Measurements from ENCODE around the gene PPIG. TPM values are rescaled to one million over a fixed set of nuclear protein-coding genes. Genes with fewer than 3 reads are reported as not detected.
"Not testable (repeated sequence)": the region's sequence is repeated elsewhere in the genome, so short reads cannot be mapped to it uniquely, and the experiment has no call there.

PPIG gene
- total and polyA plus RNA-seq, 8 donors, result 22.0 to 98.8 (median 27.9) TPM

DNA sequence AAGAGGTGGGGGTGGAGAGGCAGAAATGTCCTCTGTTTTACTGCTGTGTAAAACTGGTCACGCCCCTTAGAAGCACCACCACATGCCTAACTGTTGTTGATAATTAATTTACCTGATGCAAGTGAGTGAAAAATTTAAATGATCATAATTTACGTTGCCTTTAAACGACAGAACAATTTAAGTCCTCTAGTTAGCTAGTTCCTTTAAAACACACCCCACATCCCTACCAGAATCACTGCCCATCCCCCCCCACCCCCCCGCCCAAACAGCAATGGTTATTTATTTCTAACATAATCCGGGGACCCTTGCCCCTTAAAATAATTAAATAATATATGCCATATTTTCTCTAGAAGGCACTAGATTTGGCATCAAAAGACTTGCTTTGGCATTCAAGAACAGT is 633 bp upstream of the PPIG start:
- intact Hi-C loops (cut with DNase I; ENCODE audit: low total_unique reads), result no loop called here
- TF ChIP-seq EP300 (IDR thresholded peaks at IDR 0.05) (no peak), CTCF (IDR thresholded peaks at IDR 0.05) (no peak), POLR2AphosphoS5 (IDR thresholded peaks at IDR 0.05) (no peak), POLR2A (IDR thresholded peaks at IDR 0.05) (no peak)
- no peaks in the 10 kb centered on the region for H3K27me3 ChIP-seq
- DNase-seq, result peak in 1 of 2 donors; percentile 2
- peak overlapping the region in 1 of 4 donors; percentile 84 for H3K4me3 ChIP-seq
- no peaks in the 10 kb centered on the region for H3K36me3 ChIP-seq
- peaks cover 0 to 5% (median 0%) of the 10 kb centered on the region in 4 donors for H3K9me3 ChIP-seq
- H3K4me1 ChIP-seq, result peaks cover 20 to 32% (median 24%) of the 10 kb centered on the region in 4 donors
- peak overlapping the region in 4 of 5 donors; percentile 98 to 100 (median 99) for H3K27ac ChIP-seq
- WGBS, 5 donors, result 92 to 97% (median 95%) methylated on average over 5 of the region's 5 CpGs

GRCh38 chr2:169585673-169586072 is 1.5 kb downstream of the PPIG start:
- H3K36me3 ChIP-seq, result no peaks in the 10 kb centered on the region
- WGBS, 5 donors, result 9 to 15% (median 12%) methylated on average over 7 of the region's 7 CpGs
- intact Hi-C loops (cut with DNase I; ENCODE audit: low total_unique reads), result no loop called here

DNA sequence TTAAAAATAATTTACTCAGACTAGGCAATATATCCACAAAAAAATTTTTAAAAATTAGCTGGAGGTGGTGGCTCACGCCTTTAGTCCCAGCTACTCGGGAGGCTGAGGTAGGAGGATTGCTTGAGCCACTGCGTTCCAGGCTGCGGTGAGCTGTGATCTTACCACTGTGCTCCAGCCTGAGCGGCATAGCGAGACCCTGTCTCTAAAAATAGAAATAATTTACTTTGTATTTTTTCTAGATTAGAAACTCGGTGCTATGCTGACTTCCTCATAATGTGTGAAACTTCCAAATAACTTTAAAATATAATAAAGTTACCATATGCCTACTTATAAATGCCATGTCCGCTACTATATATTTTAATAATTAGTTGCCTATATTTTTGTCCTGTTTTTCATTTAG is 6.7 kb downstream of the PPIG start:
- TF ChIP-seq POLR2AphosphoS5 (IDR thresholded peaks at IDR 0.05), result no peak
- TF ChIP-seq EP300 (IDR thresholded peaks at IDR 0.05), result no peak
- TF ChIP-seq CTCF (IDR thresholded peaks at IDR 0.05), result no peak
- TF ChIP-seq POLR2A (IDR thresholded peaks at IDR 0.05), result no peak
- H3K4me3 ChIP-seq, result no peak overlapping the region
- no peak for DNase-seq
- 79 to 85% (median 80%) methylated on average over 8 of the region's 8 CpGs for WGBS, 5 donors
- no peaks in the 10 kb centered on the region for H3K9me3 ChIP-seq
- intact Hi-C loops (cut with DNase I; ENCODE audit: low total_unique reads), result no loop called here
- H3K27me3 ChIP-seq, result no peaks in the 10 kb centered on the region
- H3K4me1 ChIP-seq, result peaks cover 12 to 44% (median 30%) of the 10 kb centered on the region in 4 donors
- no peaks in the 10 kb centered on the region for H3K36me3 ChIP-seq
- no peak overlapping the region for H3K27ac ChIP-seq

More at GRCh38 chr2:169585673-169586072, 1.5 kb downstream of the PPIG start:
- no peak for TF ChIP-seq CTCF (IDR thresholded peaks at IDR 0.05)
- Histone ChIP-seq H3K27me3 (no peaks in the 10 kb centered on the region), H3K4me3 (peak overlapping the region; percentile 83 to 94 (median 88)), H3K9me3 (peaks cover 0 to 5% (median 0%) of the 10 kb centered on the region in 4 donors), H3K4me1 (peaks cover 20 to 46% (median 33%) of the 10 kb centered on the region in 4 donors), H3K27ac (peak overlapping the region in 4 of 5 donors; percentile 98 to 100 (median 99))
- DNase-seq, result peak in 1 of 2 donors; percentile 3

DNA sequence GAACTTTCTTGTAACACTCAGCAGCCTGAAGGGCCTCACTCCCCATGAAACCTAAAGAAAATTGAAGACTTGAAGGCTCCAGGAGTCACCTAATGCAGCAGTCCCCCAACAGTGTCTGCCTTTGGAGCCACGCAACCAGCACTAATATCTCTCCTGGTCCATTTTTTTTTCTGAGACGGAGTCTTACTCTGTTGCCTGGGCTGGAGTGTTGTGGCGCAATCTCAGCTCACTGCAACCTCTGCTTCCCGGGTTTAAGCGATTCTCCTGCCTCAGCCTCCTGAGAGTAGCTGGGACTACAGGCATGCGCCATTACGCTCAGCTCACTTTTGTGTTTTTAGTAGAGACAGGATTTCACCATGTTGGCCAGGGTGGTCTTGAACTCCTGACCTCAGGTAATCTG is 12.4 kb downstream of the PPIG start:
- peaks cover 0 to 11% (median 4%) of the 10 kb centered on the region in 4 donors for H3K4me1 ChIP-seq
- DNase-seq; H3K27me3 ChIP-seq; H3K9me3 ChIP-seq; H3K27ac ChIP-seq; intact Hi-C loops (cut with DNase I; ENCODE audit: low total_unique reads); H3K4me3 ChIP-seq: not testable (repeated sequence)
- WGBS, 5 donors, result 80 to 96% (median 89%) methylated on average over 6 to 7 of the region's 7 CpGs
- peaks cover 0 to 14% (median 4%) of the 10 kb centered on the region in 4 donors for H3K36me3 ChIP-seq

- H3K27me3 ChIP-seq, result no peaks in the 10 kb centered on the region
- peaks cover 0 to 35% (median 12%) of the 10 kb centered on the region in 4 donors for H3K4me1 ChIP-seq
- WGBS, 5 donors, result 92 to 97% (median 96%) methylated on average over 2 of the region's 2 CpGs
- peaks cover 0 to 15% (median 5%) of the 10 kb centered on the region in 4 donors for H3K36me3 ChIP-seq
- intact Hi-C loops (cut with DNase I; ENCODE audit: low total_unique reads), result no loop called here
- no peak overlapping the region for H3K4me3 ChIP-seq
- H3K27ac ChIP-seq, result no peak overlapping the region
- no peaks in the 10 kb centered on the region for H3K9me3 ChIP-seq
- DNase-seq, result no peak
- no peak for TF ChIP-seq POLR2A (IDR thresholded peaks at IDR 0.05)
- no peak for TF ChIP-seq CTCF (IDR thresholded peaks at IDR 0.05)
- TF ChIP-seq EP300 (IDR thresholded peaks at IDR 0.05), result no peak
- TF ChIP-seq POLR2AphosphoS5 (IDR thresholded peaks at IDR 0.05), result no peak
Observed at GRCh38 chr2:169598982-169599381, 14.8 kb downstream of the PPIG start.

Data from stomach (tissue), 9 donors.